GM12878 (cell line): ENCODE data around the gene SLC4A8. TPM values are rescaled to one million over a fixed set of nuclear protein-coding genes. Genes with fewer than 3 reads are reported as not detected.

Experiments
- ATAC-seq: fragments of 200-7000 bp; cut with Tn5 transposase; 3 replicates; pipeline ENCODE4 v1.9.1; 2020; ENCODE audit warnings: mild to moderate bottlenecking, moderate library complexity
- BruUV-seq: library from RNA; stranded (reverse); fragments of 400-500 nt; replicated peaks from 2 replicates; lab custom pipeline; 2021; lab: Mats Ljungman, UMichigan
- CTCF ChIA-PET: fragments of 300-600 bp; sonication (Branson Sonifier 250); formaldehyde crosslinking; extraction: SDS; loops from one replicate; lab custom pipeline; 2021; ENCODE audit warnings: inconsistent platforms; lab: Yijun Ruan, JAX
- POLR2A ChIA-PET: fragments of 350-600 bp; formaldehyde crosslinking; extraction: SDS; loops from one replicate; lab custom pipeline; 2021; ENCODE audit warnings: inconsistent platforms; lab: Charles Lee
- RAD21 ChIA-PET: fragments of 300-600 bp; sonication (Branson Sonifier 250); formaldehyde crosslinking; loops from one replicate; lab custom pipeline; 2023; ENCODE audit warnings: antibody characterized with exemption; ENCODE audit not compliant: unreplicated experiment; lab: Charles Lee
- SMC1A ChIA-PET: fragments of 300-600 bp; sonication (Branson Sonifier 250); formaldehyde crosslinking; loops from one replicate; lab custom pipeline; 2023; ENCODE audit not compliant: unreplicated experiment, uncharacterized antibody; lab: Charles Lee
- DNase-seq: peaks from one replicate; pipeline ENCODE4 v3.0.0-alpha.2; 2011; ENCODE audit warnings: low read depth, low spot score
- FAIRE-seq: peaks from 3 replicates; lab custom pipeline; 2011; peaks lifted over from hg19 to GRCh38; lab: Jason Lieb, UNC
- H2AFZ ChIP-seq: 2 replicates; pipeline ENCODE4 v1.6.0; 2011; ENCODE audit warnings: low read depth, low read length, control low read depth; ENCODE audit not compliant: control insufficient read depth
- H3K27ac ChIP-seq: 2 replicates; pipeline ENCODE4 v1.5.1; 2011; ENCODE audit warnings: control low read depth; ENCODE audit not compliant: control insufficient read depth, insufficient read depth
- H3K27me3 ChIP-seq, 2 experiments: replicated peaks in 1 of 2; 2 replicates each; pipeline versions ENCODE4 v1.6.0 to v1.6.1; 2011; ENCODE audit warnings: low read length in 1 of 2; ENCODE audit not compliant: control insufficient read depth in 2 of 2, insufficient read depth in 2 of 2
- H3K36me3 ChIP-seq, 2 experiments: 2 replicates each; pipeline ENCODE4 v1.5.1; 2011; ENCODE audit warnings: low read length in 1 of 2; ENCODE audit not compliant: control insufficient read depth in 2 of 2, insufficient read depth in 2 of 2
- H3K4me1 ChIP-seq: 2 replicates; pipeline ENCODE4 v1.6.1; 2011; ENCODE audit warnings: mild to moderate bottlenecking, low read length, moderate library complexity, mixed read lengths; ENCODE audit not compliant: control insufficient read depth, insufficient read depth
- H3K4me2 ChIP-seq: 2 replicates; pipeline ENCODE4 v1.6.0; 2011; ENCODE audit warnings: control low read depth; ENCODE audit not compliant: control insufficient read depth, insufficient read depth
- H3K4me3 ChIP-seq: fragments of 200-600 bp; sonication (generic); 2 replicates; pipeline ENCODE4 v1.5.1; 2016
- H3K79me2 ChIP-seq: 2 replicates; pipeline ENCODE4 v1.6.0; 2011; ENCODE audit warnings: low read length; ENCODE audit not compliant: control insufficient read depth, insufficient read depth
- H3K9ac ChIP-seq: 2 replicates; pipeline ENCODE4 v1.8.0; 2011; ENCODE audit warnings: low read length, control low read depth, mixed read lengths; ENCODE audit not compliant: control insufficient read depth, insufficient read depth
- H3K9me3 ChIP-seq: replicated peaks from 3 replicates; pipeline ENCODE4 v1.5.1; 2011; ENCODE audit warnings: mild to moderate bottlenecking, low read length; ENCODE audit not compliant: control insufficient read depth, insufficient read depth
- H4K20me1 ChIP-seq: 2 replicates; pipeline ENCODE4 v1.6.0; 2011; ENCODE audit not compliant: control insufficient read depth, insufficient read depth
- CBFB ChIP-seq: IDR thresholded peaks from 2 replicates; pipeline ENCODE4 v1.6.1; 2016; ENCODE audit warnings: antibody characterized with exemption, low read depth
- CEBPB ChIP-seq, 2 experiments: fragments of 150-350 bp in 1 of 2; IDR thresholded peaks; 2 replicates each; pipeline ENCODE4 v1.6.1; 2012 to 2014; ENCODE audit warnings: low read depth in 2 of 2, low read length in 2 of 2, borderline replicate concordance in 1 of 2, inconsistent platforms in 1 of 2
- CHD2 ChIP-seq: IDR thresholded peaks from 2 replicates; pipeline ENCODE4 v1.6.1; 2011; ENCODE audit warnings: low read depth, low read length, improper control_type of control experiment, borderline replicate concordance
- EZH2 ChIP-seq: IDR thresholded peaks from 2 replicates; pipeline ENCODE4 v1.6.1; 2012; ENCODE audit warnings: low read depth, mild to moderate bottlenecking, control low read depth, inconsistent platforms, low read length, borderline replicate concordance; ENCODE audit not compliant: control insufficient read depth
- MEF2B ChIP-seq: fragments of 450-650 bp; IDR thresholded peaks from 2 replicates; pipeline ENCODE4 v1.6.1; 2018; ENCODE audit warnings: mild to moderate bottlenecking, moderate library complexity; ENCODE audit not compliant: partially characterized antibody, poor library complexity, severe bottlenecking
- POU2F2 ChIP-seq: IDR thresholded peaks from 3 replicates; pipeline ENCODE4 v1.6.1; 2011; ENCODE audit warnings: low read depth, mild to moderate bottlenecking, low read length, borderline replicate concordance
- RAD21 ChIP-seq: IDR thresholded peaks from 2 replicates; pipeline ENCODE4 v1.6.1; 2011; ENCODE audit warnings: mild to moderate bottlenecking, low read depth, low read length, moderate library complexity; ENCODE audit not compliant: insufficient read depth
- RELB ChIP-seq: fragments of 450-650 bp; IDR thresholded peaks from 2 replicates; pipeline ENCODE4 v1.6.1; 2017; ENCODE audit warnings: low read depth, mild to moderate bottlenecking, moderate library complexity
- SMAD5 ChIP-seq: IDR thresholded peaks from 2 replicates; pipeline ENCODE4 v1.6.1; 2016; ENCODE audit warnings: antibody characterized with exemption, low read depth
- SPI1 ChIP-seq: IDR thresholded peaks from 2 replicates; pipeline ENCODE4 v1.6.1; 2011; ENCODE audit warnings: low read depth, mild to moderate bottlenecking, low read length, moderate library complexity, borderline replicate concordance; ENCODE audit not compliant: insufficient read depth
- SREBF1 ChIP-seq: IDR thresholded peaks from 2 replicates; pipeline ENCODE4 v1.6.1; 2012; ENCODE audit warnings: mild to moderate bottlenecking, low read length
- TBL1XR1 ChIP-seq: IDR thresholded peaks from 2 replicates; pipeline ENCODE4 v1.6.1; 2012; ENCODE audit warnings: low read depth, low read length, improper control_type of control experiment
- ZBTB11 ChIP-seq: fragments of 450-650 bp; formaldehyde crosslinking; IDR thresholded peaks from 2 replicates; pipeline ENCODE4 v1.5.0; 2022; ENCODE audit warnings: mild to moderate bottlenecking, missing genetic modification characterization
- ZBTB33 ChIP-seq: fragments of 450-650 bp; IDR thresholded peaks from 2 replicates; pipeline ENCODE4 v1.6.1; 2017; ENCODE audit warnings: mild to moderate bottlenecking
- WGBS: methylation state at CpG from one replicate; pipeline ENCODE4 v1.1.6; 2016; ENCODE audit warnings: low lambda C conversion rate; ENCODE audit not compliant: insufficient replicate concordance, insufficient coverage; ENCODE audit errors: missing lambda C conversion rate; 5-methylcytosine and 5-hydroxymethylcytosine counted together
- in situ Hi-C: fragments of 300-500 bp; cut with MboI; formaldehyde crosslinking; loops from 9 replicates; pipeline ENCODE4 v1.14.3; 2018; ENCODE audit warnings: mixed read lengths
- intact Hi-C: fragments of 100-400 bp; cut with micrococcal nuclease; formaldehyde crosslinking; loops from one replicate; pipeline ENCODE4 v1.14.2; 2022; ENCODE audit not compliant: unreplicated experiment
- polyA plus RNA-seq, 11 experiments: library from polyadenylated mRNA; depleted of rRNA in 4 of 11; unstranded in 6 of 11; stranded (reverse) in 5 of 11; fragments of >200 nt; fragmentation: Nextera tagmentation in 4 of 11; fragmentation: Illumina TruSeq in 1 of 11; extraction: Ambion mirVana in 4 of 11; extraction: Trizol in 1 of 11; gene quantifications; 1 replicate in 1 of 11; 2 replicates in 10 of 11; pipeline versions ENCODE4 v1.2.1 to v1.2.3, GENCODE V29; 2011 to 2016; ENCODE audit warnings: inconsistent platforms in 2 of 11, missing spikeins in 2 of 11, low read depth in 1 of 11
- total RNA-seq, 4 experiments: library from RNA; depleted of rRNA in 3 of 4; stranded (reverse); fragments of >200 nt in 3 of 4; fragmentation: Illumina TruSeq in 1 of 4; extraction: Trizol in 1 of 4; gene quantifications; 2 replicates each; pipeline versions ENCODE4 v1.2.1 to v1.2.3, GENCODE V29; 2013 to 2021

The SLC4A8 gene
- total and polyA plus RNA-seq, 10 of the 15 experiments (the other 5 are each of a cell fraction or from before 2014, with no cell fraction given), result 1.4 to 7.7 (median 3.7) TPM

DNA sequence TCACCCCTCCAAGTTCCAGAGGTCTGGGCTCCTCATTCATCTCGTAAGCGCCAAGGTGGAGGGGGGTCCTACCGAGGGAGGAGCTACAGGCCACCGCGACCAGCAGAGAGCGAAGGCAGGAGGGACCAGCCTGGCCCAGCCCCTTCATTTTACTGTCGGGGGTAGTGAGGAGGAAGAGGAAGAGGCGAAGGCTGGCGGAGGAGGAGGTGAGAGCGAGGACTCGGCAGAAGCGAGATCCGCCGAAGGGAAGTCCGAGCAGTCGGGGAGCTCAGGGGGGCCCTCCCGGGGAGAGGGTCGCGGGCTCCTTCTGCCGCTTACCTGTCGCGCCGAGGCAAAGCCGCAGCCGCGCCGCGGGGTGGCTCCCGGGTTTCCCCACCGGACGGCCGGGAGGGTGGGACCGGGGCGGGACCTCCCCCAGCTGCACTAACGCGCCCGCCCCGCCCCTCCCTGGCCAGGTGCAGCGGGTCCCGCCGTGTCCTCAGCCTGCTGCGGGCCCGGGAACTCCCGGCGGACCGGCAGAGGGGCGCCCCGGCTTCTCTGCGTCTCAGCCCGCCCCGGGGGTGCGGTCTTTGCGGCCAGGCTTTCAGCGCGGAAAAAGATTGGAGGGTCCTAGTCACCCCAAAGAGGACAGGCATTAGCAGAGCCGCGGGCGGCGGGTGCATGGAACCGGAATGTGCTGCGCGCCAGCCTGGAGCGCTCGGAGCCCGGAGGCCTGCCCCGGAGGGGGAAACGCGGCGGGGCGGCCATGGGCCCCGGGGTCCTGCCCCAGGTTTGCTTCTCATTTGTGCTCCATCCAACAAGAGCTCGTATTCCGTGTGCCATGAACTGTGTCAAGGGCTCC lies 33.1 kb upstream of the SLC4A8 start, which contains the start of gene GALNT6:
Gene GALNT6 (minus strand): TSS at position 124 of the 841 bp plus-strand sequence. CDS start 11,625 bp downstream, outside the sequence.
- SMC1A ChIA-PET, result interaction anchor here (0.9 to 1.7 kb wide), 4 partner anchors 8 to 28 kb away, joined by 3 to 4 read pairs (median 3); no protein-coding TSS in a partner anchor
- WGBS, result 1% methylated on average over 50 of the region's 73 CpGs
- intact Hi-C loops, result loop anchor here (1.0 kb wide), 1 partner anchor 22 kb away; no protein-coding TSS in a partner anchor
- TF ChIP-seq EZH2 (no peak), POU2F2 (0 out of 3 replicates have a peak, but pooled peaks have one; percentile 8), CHD2 (no peak), ZBTB33 (no peak), RELB (no peak), SPI1 (0 out of 2 replicates have a peak, but pooled peaks have one; percentile 4), MEF2B (peak; percentile 39), RAD21 (no peak), TBL1XR1 (no peak), CEBPB (IDR thresholded peaks at IDR 0.05; ENCODE audit: borderline replicate concordance in 1 of 2, low read depth in 2 of 2, low read length in 2 of 2) (no peak), CBFB (0 out of 2 replicates have a peak, but pooled peaks have one; percentile 15), SMAD5 (0 out of 2 replicates have a peak, but pooled peaks have one; percentile 64), ZBTB11 (peak; percentile 67), SREBF1 (no peak)

More for the DNA sequence above, 33.1 kb upstream of the SLC4A8 start, which contains the start of gene GALNT6:
- FAIRE-seq, result no peak
- no TSS peak for BruUV-seq
- in situ Hi-C loops, result no loop called here
- ATAC-seq, result peak; percentile 73
- Histone ChIP-seq H3K4me3 (peak within 1 kb of the TSS; percentile 96), H3K36me3 (no peaks in the 10 kb centered on the region), H3K79me2 (peaks cover 30% of the 10 kb centered on the region), H3K9ac (peak within 1 kb of the TSS; percentile 83), H4K20me1 (no peaks in the 10 kb centered on the region), H3K4me1 (peaks cover 51% of the 10 kb centered on the region), H3K9me3 (no peaks in the 10 kb centered on the region), H2AFZ (peak within 1 kb of the TSS; percentile 79), H3K4me2 (peak within 1 kb of the TSS; percentile 91), H3K27me3 (no peaks in the 10 kb centered on the region), H3K27ac (peak within 1 kb of the TSS; percentile 74)
- ChIA-PET CTCF (interaction anchor here (0.6 to 1.8 kb wide), 5 partner anchors 23 to 74 kb away, joined by 3 to 7 read pairs (median 5); no protein-coding TSS in a partner anchor), RAD21 (interaction anchor here (1.0 to 4.0 kb wide), 3 partner anchors 10 to 24 kb away, joined by 3 to 19 read pairs (median 4); no protein-coding TSS in a partner anchor), POLR2A (interaction anchor here (0.7 to 5.4 kb wide), 5 partner anchors 8 to 69 kb away, joined by 3 to 28 read pairs (median 3); no protein-coding TSS in a partner anchor)
- DNase-seq, result no peak
